Measurements from ENCODE around the gene RASSF3.
"Not testable (repeated sequence)": the region's sequence is repeated elsewhere in the genome, so short reads cannot be mapped to it uniquely, and the experiment has no call there.

The RASSF3 gene

DNA sequence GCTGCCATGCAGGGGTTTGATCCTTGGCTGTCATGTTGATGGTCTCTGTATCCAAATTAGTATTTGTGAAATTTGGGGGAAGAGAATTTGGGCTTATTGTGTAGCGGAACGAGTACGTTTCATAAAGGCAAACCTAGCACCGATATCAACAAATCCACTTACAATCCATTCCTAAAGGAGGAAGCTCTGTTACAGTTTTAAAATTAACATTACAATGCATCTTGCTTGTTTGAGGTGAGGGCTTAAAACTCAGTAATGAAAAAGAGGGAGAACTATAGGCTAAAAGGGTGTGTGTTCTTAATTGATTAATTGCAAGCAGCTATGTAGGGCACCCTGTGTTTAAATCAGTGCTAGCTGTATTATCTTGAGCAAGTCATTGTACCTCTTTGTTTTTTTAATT, 13.7 kb downstream of the RASSF3 start:
- Mint-ChIP-seq H3K27me3 (ENCODE audit: low read depth, poor library complexity) (no peaks in the 10 kb centered on the region), H3K4me3 (no peak overlapping the region), H3K36me3 (ENCODE audit: low read depth) (peaks cover 49% of the 10 kb centered on the region), H3K9me3 (no peaks in the 10 kb centered on the region), H3K4me1 (peaks cover 19% of the 10 kb centered on the region), H3K27ac (no peak overlapping the region)
- TF ChIP-seq, protein P1, sequence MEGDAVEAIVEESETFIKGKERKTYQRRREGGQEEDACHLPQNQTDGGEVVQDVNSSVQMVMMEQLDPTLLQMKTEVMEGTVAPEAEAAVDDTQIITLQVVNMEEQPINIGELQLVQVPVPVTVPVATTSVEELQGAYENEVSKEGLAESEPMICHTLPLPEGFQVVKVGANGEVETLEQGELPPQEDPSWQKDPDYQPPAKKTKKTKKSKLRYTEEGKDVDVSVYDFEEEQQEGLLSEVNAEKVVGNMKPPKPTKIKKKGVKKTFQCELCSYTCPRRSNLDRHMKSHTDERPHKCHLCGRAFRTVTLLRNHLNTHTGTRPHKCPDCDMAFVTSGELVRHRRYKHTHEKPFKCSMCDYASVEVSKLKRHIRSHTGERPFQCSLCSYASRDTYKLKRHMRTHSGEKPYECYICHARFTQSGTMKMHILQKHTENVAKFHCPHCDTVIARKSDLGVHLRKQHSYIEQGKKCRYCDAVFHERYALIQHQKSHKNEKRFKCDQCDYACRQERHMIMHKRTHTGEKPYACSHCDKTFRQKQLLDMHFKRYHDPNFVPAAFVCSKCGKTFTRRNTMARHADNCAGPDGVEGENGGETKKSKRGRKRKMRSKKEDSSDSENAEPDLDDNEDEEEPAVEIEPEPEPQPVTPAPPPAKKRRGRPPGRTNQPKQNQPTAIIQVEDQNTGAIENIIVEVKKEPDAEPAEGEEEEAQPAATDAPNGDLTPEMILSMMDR (IDR thresholded peaks at IDR 0.05), result no peak
- DNase-seq, result no peak

- no peak for DNase-seq
- Mint-ChIP-seq H3K9me3 (no peaks in the 10 kb centered on the region), H3K36me3 (ENCODE audit: low read depth) (peaks cover 43% of the 10 kb centered on the region), H3K27ac (peak overlapping the region; percentile 99), H3K4me3 (peak overlapping the region; percentile 18), H3K4me1 (peaks cover 14% of the 10 kb centered on the region), H3K27me3 (ENCODE audit: low read depth, poor library complexity) (no peaks in the 10 kb centered on the region)
- TF ChIP-seq, protein P1 (IDR thresholded peaks at IDR 0.05), result no peak
Observed at GRCh38 chr12:64625243-64626077, 15.2 kb downstream of the RASSF3 start.

DNA sequence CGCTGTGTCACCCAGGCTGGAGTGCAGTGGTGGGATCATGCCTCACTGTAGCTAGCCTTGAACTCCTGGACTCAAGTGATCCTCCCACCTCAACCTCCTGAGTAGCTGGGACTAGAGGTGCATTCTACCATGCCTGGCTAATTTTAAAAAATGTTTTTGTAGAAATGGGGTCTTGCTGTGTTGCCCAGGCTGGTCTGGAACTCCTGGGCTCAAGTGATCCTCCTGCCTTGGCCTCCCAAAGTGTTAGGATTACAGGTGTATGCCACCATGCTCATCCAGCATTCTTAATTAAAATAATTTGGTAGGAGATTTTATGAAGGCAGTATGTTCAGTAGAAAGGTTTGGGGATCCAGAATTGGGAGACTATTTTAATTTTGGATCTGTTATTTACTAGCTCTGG, 16.3 kb downstream of the RASSF3 start:
- H3K9me3 Mint-ChIP-seq; H3K27me3 Mint-ChIP-seq (ENCODE audit: low read depth, poor library complexity); H3K27ac Mint-ChIP-seq; H3K4me3 Mint-ChIP-seq; DNase-seq: not testable (repeated sequence)
- H3K36me3 Mint-ChIP-seq (ENCODE audit: low read depth), result peaks cover 48% of the 10 kb centered on the region
- peaks cover 14% of the 10 kb centered on the region for H3K4me1 Mint-ChIP-seq

DNA sequence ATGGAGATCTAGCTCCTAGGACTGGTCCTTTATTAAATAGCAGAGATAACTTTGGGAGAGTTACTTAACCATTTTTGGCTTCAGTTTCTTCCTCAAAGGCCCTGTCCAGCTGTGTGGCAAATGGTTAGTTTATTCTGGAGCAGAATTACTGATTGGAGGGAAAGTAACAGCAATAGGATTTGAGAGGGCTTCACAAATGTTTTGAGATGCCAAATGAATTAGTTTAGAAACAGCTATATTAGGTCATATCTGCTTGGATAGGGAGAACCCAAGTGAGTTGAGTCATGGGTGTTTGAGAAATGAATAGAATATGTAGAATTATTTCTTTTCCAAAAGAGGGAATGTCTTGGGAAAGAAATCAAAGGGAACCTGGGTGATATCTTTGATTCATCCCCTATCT, 17.5 kb downstream of the RASSF3 start:
- DNase-seq, result no peak
- Mint-ChIP-seq H3K36me3 (ENCODE audit: low read depth) (peaks cover 49% of the 10 kb centered on the region), H3K27me3 (ENCODE audit: low read depth, poor library complexity) (peaks cover 2% of the 10 kb centered on the region), H3K4me1 (peaks cover 14% of the 10 kb centered on the region), H3K9me3 (peaks cover 13% of the 10 kb centered on the region), H3K27ac (peak overlapping the region; percentile 73), H3K4me3 (no peak overlapping the region)
- TF ChIP-seq, protein P1 (IDR thresholded peaks at IDR 0.05), result no peak

GRCh38 chr12:64631197-64631596, 20.9 kb downstream of the RASSF3 start:
- DNase-seq, result no peak
- Mint-ChIP-seq H3K36me3 (ENCODE audit: low read depth) (peaks cover 56% of the 10 kb centered on the region), H3K4me1 (peaks cover 22% of the 10 kb centered on the region), H3K4me3 (no peak overlapping the region), H3K27me3 (ENCODE audit: low read depth, poor library complexity) (peaks cover 2% of the 10 kb centered on the region), H3K27ac (peak overlapping the region; percentile 68), H3K9me3 (peaks cover 22% of the 10 kb centered on the region)
- TF ChIP-seq, protein P1 (IDR thresholded peaks at IDR 0.05), result no peak

DNA sequence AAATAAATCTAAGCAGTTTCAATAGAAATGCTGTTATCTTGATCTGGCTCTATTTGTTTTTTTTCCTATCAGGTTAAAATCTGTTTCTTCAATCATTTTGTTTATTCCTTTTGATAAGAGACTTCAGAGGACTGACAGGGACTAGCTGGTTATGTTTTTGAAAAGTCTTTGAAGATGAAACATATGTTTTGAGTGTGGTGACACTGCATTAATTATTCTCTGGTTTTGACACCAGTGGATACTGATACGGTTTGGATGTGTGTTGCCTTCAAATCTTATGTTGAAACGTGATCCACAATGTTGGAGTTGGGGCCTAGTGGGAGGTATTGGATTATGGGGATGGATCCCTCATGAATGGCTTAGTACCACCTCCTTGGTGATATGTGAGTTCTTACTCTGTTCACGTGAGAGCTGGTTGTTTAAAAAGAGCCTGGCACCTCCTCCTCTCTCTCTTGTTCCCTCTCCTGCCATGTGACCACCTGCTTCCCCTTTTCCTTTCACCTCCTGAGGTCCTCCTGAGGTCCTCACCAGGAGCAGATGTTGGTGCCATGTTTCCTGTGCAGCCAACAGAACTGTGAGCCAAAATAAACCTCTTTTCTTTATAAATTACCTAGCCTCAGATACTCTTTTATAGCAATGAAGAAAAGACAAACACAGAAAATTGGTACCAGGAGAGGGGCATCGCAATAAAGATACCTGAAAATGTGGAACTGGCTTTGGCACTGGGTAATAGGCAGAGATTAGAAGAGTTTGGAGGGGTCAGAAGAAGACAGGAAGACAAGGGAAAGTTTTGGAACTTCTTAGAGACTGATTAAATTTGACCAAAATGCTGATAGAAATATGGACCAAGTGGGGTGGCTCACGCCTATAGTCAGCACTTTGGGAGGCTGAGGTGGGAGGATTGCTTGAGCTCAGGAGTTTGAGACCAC, 23.0 kb downstream of the RASSF3 start:
- H3K27ac Mint-ChIP-seq, result peak overlapping the region; percentile 42
- TF ChIP-seq, protein P1 (IDR thresholded peaks at IDR 0.05), result no peak
- peaks cover 22% of the 10 kb centered on the region for H3K9me3 Mint-ChIP-seq
- peaks cover 5% of the 10 kb centered on the region for H3K27me3 Mint-ChIP-seq (ENCODE audit: low read depth, poor library complexity)
- DNase-seq, result no peak
- peaks cover 58% of the 10 kb centered on the region for H3K36me3 Mint-ChIP-seq (ENCODE audit: low read depth)
- H3K4me3 Mint-ChIP-seq, result no peak overlapping the region
- H3K4me1 Mint-ChIP-seq, result peaks cover 22% of the 10 kb centered on the region

All from nephron progenitor cell (in vitro differentiated cells).